SK-N-SH (cell line): ENCODE results near the gene ABHD3. TPM values are rescaled to one million over a fixed set of nuclear protein-coding genes. Genes with fewer than 3 reads are reported as not detected.

ENCODE experiments used
- CTCF ChIA-PET: fragments of 300-600, 350-600 bp; formaldehyde crosslinking; extraction: SDS; loops from one replicate; lab custom pipeline; 2021; lab: Yijun Ruan, JAX
- POLR2A ChIA-PET: fragments of 350-600 bp; sonication (Branson Sonifier 250); formaldehyde crosslinking; extraction: SDS; loops from one replicate; lab custom pipeline; 2020; ENCODE audit warnings: antibody characterized with exemption, inconsistent platforms; lab: Yijun Ruan, JAX
- DNase-seq: peaks from one replicate; pipeline ENCODE4 v3.0.0; 2012
- H2AFZ ChIP-seq: fragments of 200-600 bp; sonication (generic); 2 replicates; pipeline ENCODE4 v1.8.1; 2016; ENCODE audit warnings: antibody characterized with exemption, mild to moderate bottlenecking, low read depth
- H3F3A ChIP-seq: fragments of 200-600 bp; sonication (generic); replicated peaks from 2 replicates; pipeline ENCODE3; 2016; ENCODE audit warnings: antibody characterized with exemption, mild to moderate bottlenecking; ENCODE audit not compliant: insufficient read depth
- H3K27ac ChIP-seq, 2 experiments: fragments of 200-500 bp in 1 of 2; fragments of 200-600 bp in 1 of 2; sonication (Bioruptor generic) in 1 of 2; sonication (generic), shearing (Covaris generic) in 1 of 2; 2 replicates each; pipeline versions ENCODE4 v1.5.1 to v1.6.1; 2014 to 2016; ENCODE audit warnings: low read depth in 2 of 2, inconsistent platforms in 1 of 2, low read length in 1 of 2, mild to moderate bottlenecking in 1 of 2, mixed read lengths in 1 of 2
- H3K27me3 ChIP-seq: fragments of 200-600 bp; sonication (generic), shearing (Covaris generic); 2 replicates; pipeline ENCODE4 v1.6.1; 2016; ENCODE audit warnings: mixed run types; ENCODE audit not compliant: insufficient read depth
- H3K36me3 ChIP-seq, 2 experiments: fragments of 200-500 bp in 1 of 2; fragments of 200-600 bp in 1 of 2; sonication (Bioruptor generic) in 1 of 2; sonication (generic) in 1 of 2; replicated peaks in 1 of 2; 2 replicates each; pipeline versions ENCODE3 to v1.5.1; 2014 to 2016; ENCODE audit warnings: low read length in 1 of 2, mild to moderate bottlenecking in 1 of 2; ENCODE audit not compliant: insufficient read depth in 2 of 2, control insufficient read depth in 1 of 2
- H3K4me1 ChIP-seq, 2 experiments: fragments of 200-500 bp in 1 of 2; fragments of 200-600 bp in 1 of 2; sonication (Bioruptor generic) in 1 of 2; sonication (generic), shearing (Covaris generic) in 1 of 2; 2 replicates each; pipeline versions ENCODE4 v1.5.1 to v1.6.1; 2014 to 2016; ENCODE audit warnings: low read depth in 1 of 2, low read length in 1 of 2, mixed run types in 1 of 2; ENCODE audit not compliant: insufficient read depth in 2 of 2, control insufficient read depth in 1 of 2
- H3K4me2 ChIP-seq: fragments of 200-600 bp; sonication (generic), shearing (Covaris generic); 2 replicates; pipeline ENCODE4 v1.6.1; 2017; ENCODE audit warnings: mixed run types
- H3K4me3 ChIP-seq, 2 experiments: fragments of 200-500 bp in 1 of 2; fragments of 200-600 bp in 1 of 2; sonication (Bioruptor generic) in 1 of 2; sonication (generic), shearing (Covaris generic) in 1 of 2; 2 replicates each; pipeline versions ENCODE4 v1.5.1 to v1.8.1; 2014 to 2016; ENCODE audit warnings: low read depth in 2 of 2, inconsistent platforms in 1 of 2, low read length in 1 of 2, mild to moderate bottlenecking in 1 of 2, mixed read lengths in 1 of 2, moderate library complexity in 1 of 2
- H3K79me2 ChIP-seq: fragments of 200-600 bp; sonication (generic); 2 replicates; pipeline ENCODE4 v1.8.1; 2017; ENCODE audit warnings: mild to moderate bottlenecking; ENCODE audit not compliant: insufficient read depth
- H3K9ac ChIP-seq: fragments of 200-600 bp; sonication (generic); 2 replicates; pipeline ENCODE4 v1.6.1; 2017; ENCODE audit warnings: mixed run types
- H3K9me2 ChIP-seq: fragments of 200-600 bp; sonication (generic); 2 replicates; pipeline ENCODE4 v1.6.1; 2017; ENCODE audit warnings: mixed run types
- H3K9me3 ChIP-seq: fragments of 200-600 bp; sonication (generic); 2 replicates; pipeline ENCODE4 v1.6.1; 2017; ENCODE audit warnings: mixed run types, mild to moderate bottlenecking, moderate library complexity
- H4K20me1 ChIP-seq: fragments of 200-600 bp; sonication (generic); 2 replicates; pipeline ENCODE4 v1.6.1; 2017; ENCODE audit warnings: mild to moderate bottlenecking, mixed run types; ENCODE audit not compliant: insufficient read depth
- CTCF ChIP-seq: fragments of 200-600 bp; sonication (generic); IDR thresholded peaks from 2 replicates; pipeline ENCODE4 v1.6.1; 2017; ENCODE audit warnings: antibody characterized with exemption, mild to moderate bottlenecking, moderate library complexity
- GABPA ChIP-seq: IDR thresholded peaks from 2 replicates; pipeline ENCODE4 v1.4.0; 2012; ENCODE audit warnings: low read depth, mild to moderate bottlenecking
- GATA2 ChIP-seq: sonication (generic); formaldehyde crosslinking; IDR thresholded peaks from 2 replicates; pipeline ENCODE4 v1.5.0; 2020; ENCODE audit warnings: mild to moderate bottlenecking, missing genetic modification reagents
- JUND ChIP-seq: IDR thresholded peaks from 2 replicates; pipeline ENCODE4 v1.4.0; 2012
- MXI1 ChIP-seq: IDR thresholded peaks from 2 replicates; pipeline ENCODE4 v1.6.1; 2012; ENCODE audit warnings: mild to moderate bottlenecking, low read depth, low read length, improper control_type of control experiment
- NRF1 ChIP-seq: IDR thresholded peaks from 2 replicates; pipeline ENCODE4 v1.6.1; 2012; ENCODE audit warnings: low read depth, mild to moderate bottlenecking, low read length
- POLR2AphosphoS5 ChIP-seq: IDR thresholded peaks from 2 replicates; pipeline ENCODE4 v1.6.1; 2012; ENCODE audit warnings: low read depth, low read length
- RAD21 ChIP-seq: IDR thresholded peaks from 2 replicates; pipeline ENCODE4 v1.6.1; 2012; ENCODE audit warnings: mild to moderate bottlenecking, low read length
- RCOR1 ChIP-seq: fragments of 150-350 bp; IDR thresholded peaks from 2 replicates; pipeline ENCODE4 v1.6.1; 2017; ENCODE audit warnings: antibody characterized with exemption, low read length
- TCF12 ChIP-seq: IDR thresholded peaks from 2 replicates; pipeline ENCODE4 v1.4.0; 2012
- USF2 ChIP-seq: fragments of 150-350 bp; IDR thresholded peaks from 2 replicates; pipeline ENCODE4 v1.6.1; 2017; ENCODE audit warnings: antibody characterized with exemption, low read length, low read depth, borderline replicate concordance
- ZBTB33 ChIP-seq: IDR thresholded peaks from 2 replicates; pipeline ENCODE4 v1.4.0; 2012; ENCODE audit warnings: low read depth, borderline replicate concordance
- WGBS: methylation state at CpG from one replicate; pipeline ENCODE4 v1.1.6; 2017; ENCODE audit warnings: low lambda C conversion rate; 5-methylcytosine and 5-hydroxymethylcytosine counted together
- polyA plus RNA-seq, 3 experiments: library from polyadenylated mRNA; depleted of rRNA; stranded (reverse); fragments of >200 nt; gene quantifications; 2 replicates each; pipeline ENCODE4 v1.2.3, GENCODE V29; 2012

The ABHD3 gene
- polyA plus RNA-seq, 1 of the 3 experiments (the other 2 are of a cell fraction), result 4.3 TPM

- TF ChIP-seq ZBTB33 (no peak), GATA2 (no peak), TCF12 (no peak), MXI1 (no peak), POLR2AphosphoS5 (no peak), RCOR1 (no peak), JUND (no peak), NRF1 (no peak)
- ChIA-PET CTCF (interaction anchor here (1.2 kb wide), 1 partner anchor 22 kb away, joined by 5 read pairs; the partner anchor contains the start of gene SNRPD1), POLR2A (interaction anchor here (0.6 kb wide), 1 partner anchor 109 kb away, joined by 3 read pairs; no protein-coding TSS in a partner anchor)
- 0 out of 2 replicates have a peak, but pooled peaks cover 3% of the 10 kb centered on the region for H4K20me1 ChIP-seq
- no peak for DNase-seq
- no peak overlapping the region for H2AFZ ChIP-seq
- H3K9me3 ChIP-seq, result no peaks in the 10 kb centered on the region
- H3K4me2 ChIP-seq, result no peak overlapping the region
- peaks cover 16 to 37% of the 10 kb centered on the region in 2 experiments for H3K36me3 ChIP-seq
- H3K9ac ChIP-seq, result no peak overlapping the region
- no peak overlapping the region for H3K4me3 ChIP-seq
- 0 out of 2 replicates have a peak, but pooled peaks cover 3% of the 10 kb centered on the region for H3K79me2 ChIP-seq
- WGBS, result 94% methylated on average over 4 of the region's 4 CpGs
- no peak overlapping the region for H3K27ac ChIP-seq
- H3K27me3 ChIP-seq, result no peaks in the 10 kb centered on the region
- no peaks in the 10 kb centered on the region for H3K9me2 ChIP-seq
- H3K4me1 ChIP-seq, result peaks cover 0 to 1% of the 10 kb centered on the region in 2 experiments; a peak in 1 of 4 replicates
- H3F3A ChIP-seq, result peaks cover 8% of the 10 kb centered on the region
Measured at GRCh38 chr18:21634588-21635199, 69.9 kb downstream of the ABHD3 start.

- CTCF ChIA-PET, result interaction anchor here (0.7 to 1.9 kb wide), 2 partner anchors 32 to 437 kb away, joined by 3 to 6 read pairs; partner anchors contain the start of gene ESCO1
- WGBS, result 100% methylated on average over 1 of the region's 1 CpG
- H3K4me2 ChIP-seq, result no peak overlapping the region
- no peak overlapping the region for H3K27ac ChIP-seq
- POLR2A ChIA-PET, result interaction anchor here (1.1 kb wide), 1 partner anchor 108 kb away, joined by 3 read pairs; no protein-coding TSS in a partner anchor
- no peak for DNase-seq
- H3K27me3 ChIP-seq, result no peaks in the 10 kb centered on the region
- no peaks in the 10 kb centered on the region for H3K4me1 ChIP-seq
- no peaks in the 10 kb centered on the region for H3K9me2 ChIP-seq
- H4K20me1 ChIP-seq, result 0 out of 2 replicates have a peak, but pooled peaks cover 3% of the 10 kb centered on the region
- TF ChIP-seq JUND, result no peak
- TF ChIP-seq RAD21, result peak; percentile 33
- no peak for TF ChIP-seq GABPA
- no peak for TF ChIP-seq MXI1
- no peak for TF ChIP-seq USF2
- TF ChIP-seq CTCF, result peak; percentile 27
- TF ChIP-seq ZBTB33, result no peak
- no peak for TF ChIP-seq RCOR1
- no peak overlapping the region for H3K4me3 ChIP-seq
- H3K79me2 ChIP-seq, result peaks cover 17% of the 10 kb centered on the region; the same call in 1 of the 2 replicates
- H3K9me3 ChIP-seq, result no peaks in the 10 kb centered on the region
- peaks cover 35 to 58% of the 10 kb centered on the region in 2 experiments for H3K36me3 ChIP-seq
- peaks cover 15% of the 10 kb centered on the region for H3F3A ChIP-seq
- H2AFZ ChIP-seq, result no peak overlapping the region
- H3K9ac ChIP-seq, result no peak overlapping the region
Measured at GRCh38 chr18:21632393-21632792, 72.2 kb downstream of the ABHD3 start.
